Spleen (tissue), 11 donors: Measurements from ENCODE around the gene MYLK4. TPM values are rescaled to one million over a fixed set of nuclear protein-coding genes. Genes with fewer than 3 reads are reported as not detected.

Experiments
- DNase-seq: peaks from one replicate; pipeline ENCODE4 v3.0.0-alpha.2; 2020
- H3K27ac ChIP-seq, 8 donors: fragments of 200-600 bp; sonication (generic) in 7 of 8; 1 replicate in 4 of 8; 2 replicates in 4 of 8; pipeline versions ENCODE4 v1.5.0 to v1.8.0; 2016 to 2021; ENCODE audit warnings: inconsistent platforms in 4 of 8, mild to moderate bottlenecking in 4 of 8, moderate library complexity in 1 of 8
- H3K27me3 ChIP-seq, 7 donors: fragments of 200-600 bp; sonication (generic) in 6 of 7; replicated peaks in 1 of 7; 1 replicate in 4 of 7; 2 replicates in 3 of 7; pipeline versions ENCODE4 v1.5.0 to v1.8.0; 2016 to 2021; ENCODE audit warnings: inconsistent platforms in 3 of 7, mild to moderate bottlenecking in 1 of 7
- H3K36me3 ChIP-seq, 6 donors: fragments of 200-600 bp; sonication (generic) in 5 of 6; 1 replicate in 4 of 6; 2 replicates in 2 of 6; pipeline versions ENCODE4 v1.5.0 to v1.8.0; 2016 to 2021; ENCODE audit warnings: inconsistent platforms in 2 of 6
- H3K4me1 ChIP-seq, 6 donors: fragments of 200-600 bp; sonication (generic) in 5 of 6; 1 replicate in 3 of 6; 2 replicates in 3 of 6; pipeline versions ENCODE4 v1.5.0 to v1.8.0; 2016 to 2021; ENCODE audit warnings: inconsistent platforms in 3 of 6
- H3K4me3 ChIP-seq, 8 donors: fragments of 200-600 bp; sonication (generic) in 7 of 8; 1 replicate in 4 of 8; 2 replicates in 4 of 8; pipeline versions ENCODE4 v1.5.0 to v1.8.0; 2016 to 2021; ENCODE audit warnings: inconsistent platforms in 4 of 8, mild to moderate bottlenecking in 4 of 8, moderate library complexity in 2 of 8
- H3K9me3 ChIP-seq, 8 donors: fragments of 200-600 bp; sonication (generic) in 7 of 8; 1 replicate in 4 of 8; 2 replicates in 4 of 8; pipeline versions ENCODE4 v1.5.0 to v1.8.0; 2016 to 2021; ENCODE audit warnings: inconsistent platforms in 4 of 8
- POLR2A ChIP-seq, 3 donors: fragments of 450-650 bp; IDR thresholded peaks; one replicate each; pipeline ENCODE4 v1.5.1; 2017; ENCODE audit warnings: antibody characterized with exemption in 3 of 3, mild to moderate bottlenecking in 1 of 3
- POLR2AphosphoS5 ChIP-seq, 3 donors: sonication (generic); formaldehyde crosslinking; IDR thresholded peaks; one replicate each; pipeline ENCODE4 v1.5.1; 2017; ENCODE audit warnings: antibody characterized with exemption in 3 of 3
- WGBS, 5 donors: extraction: QIAGEN DNeasy Blood & Tissue Kit in 3 of 5; methylation state at CpG; one replicate each; pipeline versions ENCODE4 v1.1.5 to v1.1.7; 2013 to 2018; 5-methylcytosine and 5-hydroxymethylcytosine counted together
- intact Hi-C: fragments of 100-400 bp; cut with DNase I; formaldehyde crosslinking; loops from one replicate; pipeline ENCODE4 v1.15.0; 2023; ENCODE audit warnings: low total_unique reads
- polyA plus RNA-seq, 3 donors: library from polyadenylated mRNA; stranded (reverse); fragments of 200-250 nt; gene quantifications; one replicate each; pipeline ENCODE4 v1.2.1, GENCODE V29; 2013
- total RNA-seq, 7 donors: library from RNA; depleted of rRNA in 3 of 7; stranded (reverse); fragments of >200 nt in 3 of 7; fragmentation: NEBNext Ultra II Directional in 4 of 7; extraction: Animal tissue kit (Norgen Biotek cat#: 25700) in 4 of 7; gene quantifications; one replicate each; pipeline versions ENCODE4 v1.1.0 to v1.2.1, GENCODE V29; 2016 to 2021
- TF ChIP-seq, protein P1 (sequence below), 11 experiments: fragments of 200-600 bp in 7 of 11; fragments of 450-650 bp in 4 of 11; sonication (generic) in 4 of 11; IDR thresholded peaks in 8 of 11; conservative IDR thresholded peaks in 3 of 11; 1 replicate in 7 of 11; 2 replicates in 4 of 11; pipeline versions ENCODE4 v1.4.0 to v1.8.0; 2016 to 2021; ENCODE audit warnings: antibody characterized with exemption in 11 of 11, inconsistent platforms in 4 of 11, mild to moderate bottlenecking in 1 of 11
- donor health status: healthy with polysubstance abuse.
- donor health status: DM: no; HTN: no; CAD: no; lungs with moderate emphysema.
- donor health status: DM: no; HTN: no; CAD: no.
- donor health status: Bipolar disorder and iron deficiency.
- donor health status: healthy.
- donor health status: DM: no; HTN: no; CAD: no.
- donor health status: DM: yes; HTN: yes; CAD: no.

The MYLK4 gene
- total and polyA plus RNA-seq, 10 donors: 0.21 to 1.9 (median 0.76) TPM

DNA sequence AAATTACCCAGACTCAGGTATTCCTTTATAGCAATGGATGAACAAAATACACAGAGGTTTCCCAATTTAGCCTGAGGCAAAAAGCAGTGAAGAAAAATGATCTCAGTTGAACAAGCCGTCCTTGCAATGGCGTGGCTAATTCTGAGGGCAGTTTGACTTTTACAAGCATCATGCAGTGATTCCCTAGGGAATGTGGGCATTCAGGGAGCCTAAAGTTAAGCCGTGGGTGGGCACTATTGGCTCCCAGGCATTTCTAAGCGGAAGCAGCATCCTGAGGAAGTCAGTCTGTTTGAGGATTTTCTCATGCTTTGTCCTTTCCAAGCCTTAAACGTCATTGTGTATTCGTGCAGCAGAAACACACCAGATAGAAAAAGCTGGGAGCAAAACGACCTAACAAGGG, 133.9 kb downstream of the MYLK4 start:
- no peaks in the 10 kb centered on the region for H3K4me1 ChIP-seq
- H3K4me3 ChIP-seq: no peak overlapping the region
- peaks cover 0 to 14% (median 0%) of the 10 kb centered on the region in 7 donors for H3K27me3 ChIP-seq
- H3K36me3 ChIP-seq: no peaks in the 10 kb centered on the region
- DNase-seq: no peak
- 64 to 77% (median 71%) methylated on average over 7 of the region's 7 CpGs for WGBS, 5 donors
- TF ChIP-seq POLR2AphosphoS5 (IDR thresholded peaks at IDR 0.05) (no peak), POLR2A (IDR thresholded peaks at IDR 0.05) (no peak)
- H3K9me3 ChIP-seq: peaks cover 0 to 6% (median 0%) of the 10 kb centered on the region in 8 donors
- no peak overlapping the region for H3K27ac ChIP-seq
- intact Hi-C loops: no loop called here

DNA sequence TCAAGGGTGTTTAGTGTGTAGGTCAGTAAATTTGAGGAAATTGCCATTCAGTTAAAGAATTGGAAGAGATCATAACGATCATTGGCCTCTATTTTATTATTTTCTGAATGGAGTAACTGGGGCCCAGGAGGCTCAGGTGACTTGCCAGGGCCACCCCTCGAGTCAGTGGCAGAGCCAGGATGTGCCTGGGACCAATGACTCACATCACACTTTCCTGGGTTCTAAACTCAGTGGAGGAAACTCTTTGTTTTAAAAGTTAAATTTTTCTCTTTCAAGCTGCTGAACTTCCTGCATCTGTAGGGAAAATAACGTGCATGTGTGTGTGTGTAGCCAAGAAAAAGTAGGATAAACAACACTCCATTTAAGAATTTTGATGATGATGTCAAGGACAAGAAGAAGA, 135.5 kb downstream of the MYLK4 start:
- Histone ChIP-seq H3K27ac (peak overlapping the region in 1 of 8 donors; percentile 35), H3K36me3 (no peaks in the 10 kb centered on the region), H3K27me3 (peaks cover 0 to 14% (median 0%) of the 10 kb centered on the region in 7 donors), H3K4me3 (no peak overlapping the region), H3K9me3 (peaks cover 0 to 6% (median 0%) of the 10 kb centered on the region in 8 donors), H3K4me1 (no peaks in the 10 kb centered on the region)
- 29 to 56% (median 46%) methylated on average over 3 of the region's 3 CpGs for WGBS, 5 donors
- no peak for DNase-seq
- intact Hi-C loops: no loop called here
- no peak for TF ChIP-seq POLR2A (IDR thresholded peaks at IDR 0.05)
- no peak for TF ChIP-seq POLR2AphosphoS5 (IDR thresholded peaks at IDR 0.05)

DNA sequence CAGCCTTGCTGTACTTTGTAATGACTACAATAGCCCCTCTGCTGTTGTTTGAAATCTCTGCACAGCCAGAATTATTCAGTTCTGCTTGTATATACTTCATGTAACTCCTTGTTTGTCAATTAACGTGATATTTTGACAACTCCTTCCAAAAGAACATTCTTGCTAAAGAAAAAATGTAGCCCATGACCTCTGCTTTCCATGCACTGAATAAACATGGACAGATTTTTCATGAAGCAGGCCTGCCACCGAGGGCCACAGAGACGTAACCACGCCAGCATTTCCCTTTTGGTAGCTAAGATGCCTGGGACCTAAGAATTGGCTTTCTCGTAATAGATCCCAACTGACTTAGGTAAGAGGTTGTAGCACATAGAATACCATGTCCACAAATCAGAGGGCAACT, 135.9 kb downstream of the MYLK4 start:
- H3K36me3 ChIP-seq: no peaks in the 10 kb centered on the region
- peaks cover 0 to 6% (median 0%) of the 10 kb centered on the region in 8 donors for H3K9me3 ChIP-seq
- peak overlapping the region in 1 of 8 donors; percentile 35 for H3K27ac ChIP-seq
- no peak overlapping the region for H3K4me3 ChIP-seq
- TF ChIP-seq, protein P1, sequence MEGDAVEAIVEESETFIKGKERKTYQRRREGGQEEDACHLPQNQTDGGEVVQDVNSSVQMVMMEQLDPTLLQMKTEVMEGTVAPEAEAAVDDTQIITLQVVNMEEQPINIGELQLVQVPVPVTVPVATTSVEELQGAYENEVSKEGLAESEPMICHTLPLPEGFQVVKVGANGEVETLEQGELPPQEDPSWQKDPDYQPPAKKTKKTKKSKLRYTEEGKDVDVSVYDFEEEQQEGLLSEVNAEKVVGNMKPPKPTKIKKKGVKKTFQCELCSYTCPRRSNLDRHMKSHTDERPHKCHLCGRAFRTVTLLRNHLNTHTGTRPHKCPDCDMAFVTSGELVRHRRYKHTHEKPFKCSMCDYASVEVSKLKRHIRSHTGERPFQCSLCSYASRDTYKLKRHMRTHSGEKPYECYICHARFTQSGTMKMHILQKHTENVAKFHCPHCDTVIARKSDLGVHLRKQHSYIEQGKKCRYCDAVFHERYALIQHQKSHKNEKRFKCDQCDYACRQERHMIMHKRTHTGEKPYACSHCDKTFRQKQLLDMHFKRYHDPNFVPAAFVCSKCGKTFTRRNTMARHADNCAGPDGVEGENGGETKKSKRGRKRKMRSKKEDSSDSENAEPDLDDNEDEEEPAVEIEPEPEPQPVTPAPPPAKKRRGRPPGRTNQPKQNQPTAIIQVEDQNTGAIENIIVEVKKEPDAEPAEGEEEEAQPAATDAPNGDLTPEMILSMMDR (IDR thresholded peaks at IDR 0.05 in 8 of 11, conservative IDR thresholded peaks at IDR 0.05 in 3 of 11): no peak
- peak in 1 of 3 donors; percentile 8 for TF ChIP-seq POLR2AphosphoS5 (IDR thresholded peaks at IDR 0.05)
- TF ChIP-seq POLR2A (IDR thresholded peaks at IDR 0.05): no peak
- peaks cover 0 to 12% (median 0%) of the 10 kb centered on the region in 7 donors for H3K27me3 ChIP-seq
- no peak for DNase-seq
- WGBS, 5 donors: 60 to 83% (median 68%) methylated on average over 5 of the region's 5 CpGs
- intact Hi-C loops: no loop called here
- no peaks in the 10 kb centered on the region for H3K4me1 ChIP-seq

DNA sequence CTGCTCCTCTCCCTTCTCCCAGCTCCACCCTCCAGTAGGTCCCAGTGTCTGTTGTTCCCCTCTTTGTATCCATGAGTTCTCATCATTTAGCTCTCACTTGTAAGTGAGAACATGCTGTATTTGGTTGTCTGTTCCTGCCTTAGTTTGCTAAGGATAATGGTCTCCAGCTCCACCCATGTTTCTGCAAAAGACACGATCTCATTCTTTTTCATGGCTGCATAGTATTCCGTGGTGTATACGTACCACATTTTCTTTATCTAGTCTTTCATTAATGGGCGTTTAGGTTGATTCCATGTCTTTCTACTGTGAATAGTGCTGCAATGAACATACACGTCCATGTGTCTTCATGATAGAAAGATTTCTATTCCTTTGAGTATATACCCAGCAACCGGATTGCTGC, 136.6 kb downstream of the MYLK4 start:
- Histone ChIP-seq H3K4me3 (no peak overlapping the region), H3K36me3 (no peaks in the 10 kb centered on the region), H3K9me3 (peaks cover 0 to 6% (median 0%) of the 10 kb centered on the region in 8 donors), H3K27ac (no peak overlapping the region), H3K27me3 (peaks cover 0 to 7% (median 0%) of the 10 kb centered on the region in 7 donors), H3K4me1 (no peaks in the 10 kb centered on the region)
- no peak for DNase-seq
- whole genome bisulfite sequencing, 5 donors: 87 to 95% (median 89%) methylated on average over 6 of the region's 6 CpGs
- TF ChIP-seq POLR2A (IDR thresholded peaks at IDR 0.05) (no peak), POLR2AphosphoS5 (IDR thresholded peaks at IDR 0.05) (no peak)
- TF ChIP-seq, protein P1 (IDR thresholded peaks at IDR 0.05 in 8 of 11, conservative IDR thresholded peaks at IDR 0.05 in 3 of 11): no peak
- intact Hi-C loops: no loop called here

Other genes starting within 250 kb of the MYLK4 start
- 10 to 100 TPM; 31.4 to 39.9 (median 33.6) TPM for gene WRNIP1, start 14.5 kb upstream of the MYLK4 start, total RNA-seq
- 10 to 100 TPM; 41.5 to 47.7 (median 44.2) TPM for gene WRNIP1, start 14.5 kb upstream of the MYLK4 start, polyA plus RNA-seq
- gene SERPINB1, start 90.9 kb upstream of the MYLK4 start, total RNA-seq: 100 to 1,000 TPM in 5 of 7 donors, 10 to 100 TPM in 2; 71.2 to 194 (median 106) TPM
- 10 to 100 TPM; 54.9 to 64.6 (median 55.0) TPM for gene SERPINB1, start 90.9 kb upstream of the MYLK4 start, polyA plus RNA-seq
- 10 to 100 TPM; 43.0 to 75.7 (median 55.4) TPM for gene SERPINB9, start 152.4 kb upstream of the MYLK4 start, total RNA-seq
- 10 to 100 TPM; 16.2 to 22.4 (median 17.0) TPM for gene SERPINB9, start 152.4 kb upstream of the MYLK4 start, polyA plus RNA-seq
- 100 to 1,000 TPM; 145 to 222 (median 188) TPM for gene SERPINB6, start 220.6 kb upstream of the MYLK4 start, total RNA-seq
- gene SERPINB6, start 220.6 kb upstream of the MYLK4 start, polyA plus RNA-seq: 100 to 1,000 TPM; 111 to 256 (median 193) TPM
- gene NQO2, start 249.0 kb upstream of the MYLK4 start, total RNA-seq: 10 to 100 TPM; 21.3 to 55.1 (median 37.2) TPM
- 10 to 100 TPM; 16.3 to 26.0 (median 17.0) TPM for gene NQO2, start 249.0 kb upstream of the MYLK4 start, polyA plus RNA-seq